Measurements from ENCODE around the gene POU3F3.

POU3F3 gene

DNA sequence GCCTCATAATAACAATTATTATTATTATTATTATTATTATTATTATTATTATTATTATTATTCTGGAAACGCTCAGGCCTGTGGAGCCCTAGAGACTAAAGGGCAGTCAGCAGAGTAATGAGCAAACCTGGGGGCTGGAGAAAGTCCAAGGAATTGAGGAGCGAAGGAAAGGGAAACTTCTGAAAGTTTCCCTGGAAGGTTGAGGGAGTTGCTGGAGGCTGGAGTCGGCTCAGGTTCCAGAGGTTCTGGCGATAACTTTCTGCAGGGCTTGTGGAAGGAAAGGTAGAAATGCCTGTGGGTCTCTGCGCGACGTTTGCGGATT is 9.2 kb downstream of the POU3F3 start:
- DNase-seq (ENCODE audit: low read depth), result no peak
- TF ChIP-seq CTCF (conservative IDR thresholded peaks at IDR 0.05; ENCODE audit: low read length), result no peak

DNA sequence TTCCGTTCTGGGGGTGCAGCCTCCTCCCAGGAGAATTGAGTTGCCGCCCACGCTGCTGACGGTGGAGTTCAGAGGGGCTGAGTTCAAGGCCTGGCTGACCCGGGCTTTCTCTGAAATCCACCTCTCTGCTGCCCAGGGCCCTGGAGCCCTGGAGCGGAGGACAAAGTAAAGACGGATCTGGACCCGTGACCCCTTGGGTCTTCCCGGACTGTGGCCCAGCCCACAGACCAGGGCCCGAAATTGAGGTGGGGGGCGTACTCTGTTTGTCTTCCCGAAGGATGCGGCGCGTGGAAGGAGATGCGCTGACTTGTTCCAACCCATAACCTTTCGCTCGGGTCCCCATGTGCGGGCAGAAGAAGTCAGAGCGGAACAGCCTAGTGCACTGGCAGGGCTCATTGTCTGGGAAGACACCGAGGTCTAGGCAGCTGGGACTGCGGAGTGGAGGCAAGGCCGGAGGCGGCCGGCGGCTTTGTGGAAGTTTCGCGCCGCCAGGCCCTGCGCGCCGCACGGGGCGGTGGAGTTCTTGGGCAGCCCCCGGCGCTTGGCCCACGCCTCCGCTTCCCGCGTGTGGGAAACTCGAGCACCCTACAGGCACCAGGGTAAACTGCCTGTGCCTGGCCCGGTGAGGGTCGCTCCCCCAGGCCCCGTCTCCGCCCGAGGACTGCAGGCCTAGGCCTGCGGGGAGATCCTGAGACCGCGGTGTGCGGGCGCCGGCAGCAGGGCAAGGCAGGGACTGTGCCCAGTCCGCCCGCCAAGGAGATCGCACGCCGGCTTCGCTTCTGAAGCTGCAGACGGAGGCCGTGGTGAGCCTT is 9.8 kb downstream of the POU3F3 start:
- TF ChIP-seq CTCF (conservative IDR thresholded peaks at IDR 0.05; ENCODE audit: low read length), result no peak
- no peak for DNase-seq (ENCODE audit: low read depth)
- H3K4me3 ChIP-seq (ENCODE audit: low read length), result no peak overlapping the region

More for the DNA sequence above, 9.2 kb downstream of the POU3F3 start:
- no peak overlapping the region for H3K4me3 ChIP-seq (ENCODE audit: low read length)

- H3K4me3 ChIP-seq (ENCODE audit: low read length), result no peak overlapping the region
- TF ChIP-seq CTCF (conservative IDR thresholded peaks at IDR 0.05; ENCODE audit: low read length), result no peak
- DNase-seq (ENCODE audit: low read depth), result no peak
Observed at GRCh38 chr2:104864280-104865095, 10.6 kb downstream of the POU3F3 start.

GRCh38 chr2:104865096-104865470 is 11.2 kb downstream of the POU3F3 start:
- no peak for DNase-seq (ENCODE audit: low read depth)
- TF ChIP-seq CTCF (conservative IDR thresholded peaks at IDR 0.05; ENCODE audit: low read length), result no peak
- no peak overlapping the region for H3K4me3 ChIP-seq (ENCODE audit: low read length)

DNA sequence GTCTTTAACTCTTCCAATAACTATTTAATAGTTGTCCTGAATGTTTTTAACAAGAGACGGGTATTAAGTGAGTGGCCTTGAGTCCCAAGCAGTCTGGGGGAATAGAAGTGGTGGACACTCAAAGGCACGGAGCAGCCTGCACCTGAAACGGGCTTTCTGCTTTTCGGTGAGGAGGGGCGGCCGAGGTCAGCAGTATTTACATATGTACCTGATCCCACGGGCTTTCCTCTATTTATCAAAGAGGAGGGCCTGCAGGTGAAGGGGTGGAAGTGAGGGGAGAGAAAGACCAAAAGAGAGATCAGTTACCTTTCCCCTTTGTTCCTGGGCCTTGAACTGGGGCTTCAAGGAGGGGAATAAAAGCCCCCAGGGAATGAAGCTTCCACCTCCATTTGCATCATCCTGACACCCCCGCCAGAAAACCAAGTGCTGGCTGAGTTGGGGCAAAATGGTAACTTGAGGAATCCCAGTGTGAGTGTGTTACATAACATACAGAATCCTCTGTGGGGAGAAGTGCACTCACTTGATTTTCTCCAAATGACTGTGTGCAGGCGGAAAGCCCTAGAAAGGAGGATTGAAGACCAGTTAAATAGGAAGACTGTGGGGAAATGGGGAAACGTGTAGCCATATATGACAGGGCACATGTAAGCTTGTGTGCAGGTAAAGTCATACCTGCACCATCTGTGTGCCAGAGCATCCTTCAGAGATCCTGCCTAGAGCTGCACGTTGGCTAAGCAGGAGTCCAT is 12.4 kb downstream of the POU3F3 start:
- H3K4me3 ChIP-seq (ENCODE audit: low read length), result no peak overlapping the region
- DNase-seq (ENCODE audit: low read depth), result no peak
- no peak for TF ChIP-seq CTCF (conservative IDR thresholded peaks at IDR 0.05; ENCODE audit: low read length)

- TF ChIP-seq CTCF (conservative IDR thresholded peaks at IDR 0.05; ENCODE audit: low read length), result no peak
- H3K4me3 ChIP-seq (ENCODE audit: low read length), result no peak overlapping the region
- no peak for DNase-seq (ENCODE audit: low read depth)
Observed at GRCh38 chr2:104866883-104867812, 13.2 kb downstream of the POU3F3 start.

All from AG10803 (cell line).